ENCODE data around the gene ZCRB1.

ZCRB1 gene

GRCh38 chr12:42288544-42288943, 37.4 kb downstream of the ZCRB1 start:
- no peak for DNase-seq (ENCODE audit: low read depth)
- H3K4me3 ChIP-seq (replicated peaks; ENCODE audit: low read depth, low read length): no peak overlapping the region
- no peak for TF ChIP-seq CTCF (IDR thresholded peaks at IDR 0.05; ENCODE audit: low read length, missing control alignments)

- no peak for DNase-seq (ENCODE audit: low read depth)
- TF ChIP-seq CTCF (IDR thresholded peaks at IDR 0.05; ENCODE audit: low read length, missing control alignments): no peak
- no peak overlapping the region for H3K4me3 ChIP-seq (replicated peaks; ENCODE audit: low read depth, low read length)
Measured at GRCh38 chr12:42286741-42287140, 39.2 kb downstream of the ZCRB1 start.

GRCh38 chr12:42285431-42285830, 40.5 kb downstream of the ZCRB1 start:
- TF ChIP-seq CTCF (IDR thresholded peaks at IDR 0.05; ENCODE audit: low read length, missing control alignments): no peak
- DNase-seq (ENCODE audit: low read depth): no peak
- no peak overlapping the region for H3K4me3 ChIP-seq (replicated peaks; ENCODE audit: low read depth, low read length)

- no peak for TF ChIP-seq CTCF (IDR thresholded peaks at IDR 0.05; ENCODE audit: low read length, missing control alignments)
- no peak overlapping the region for H3K4me3 ChIP-seq (replicated peaks; ENCODE audit: low read depth, low read length)
- DNase-seq (ENCODE audit: low read depth): peak; percentile 49
Measured at GRCh38 chr12:42284876-42285275, 41.0 kb downstream of the ZCRB1 start.

- no peak overlapping the region for H3K4me3 ChIP-seq (replicated peaks; ENCODE audit: low read depth, low read length)
- no peak for TF ChIP-seq CTCF (IDR thresholded peaks at IDR 0.05; ENCODE audit: low read length, missing control alignments)
- no peak for DNase-seq (ENCODE audit: low read depth)
Measured at GRCh38 chr12:42284157-42284556, 41.7 kb downstream of the ZCRB1 start.

- TF ChIP-seq CTCF (IDR thresholded peaks at IDR 0.05; ENCODE audit: low read length, missing control alignments): no peak
- DNase-seq (ENCODE audit: low read depth): no peak
- no peak overlapping the region for H3K4me3 ChIP-seq (replicated peaks; ENCODE audit: low read depth, low read length)
Measured at GRCh38 chr12:42283739-42284138, 42.2 kb downstream of the ZCRB1 start.

GRCh38 chr12:42282294-42282693, 43.6 kb downstream of the ZCRB1 start:
- H3K4me3 ChIP-seq (replicated peaks; ENCODE audit: low read depth, low read length): no peak overlapping the region
- DNase-seq (ENCODE audit: low read depth): no peak
- no peak for TF ChIP-seq CTCF (IDR thresholded peaks at IDR 0.05; ENCODE audit: low read length, missing control alignments)

Measured in fibroblast of pulmonary artery (primary cell).